Activated T-helper 2 cell treated with anti-CD3 and anti-CD28 coated beads, Interferon-gamma antibody, Interleukin-2, Interleukin-4, amounts not matched to agents 10 μg/mL and 5 μg/mL and 100 μg/mL, durations not matched to agents 14 hours and 24 hours and 36 hours (primary cell): ENCODE data around the gene KIAA0040. TPM values are rescaled to one million over a fixed set of nuclear protein-coding genes. Genes with fewer than 3 reads are reported as not detected.

Experiments used
- DNase-seq: peaks from one replicate; pipeline ENCODE4 v3.0.0; 2021; ENCODE audit warnings: low spot score
- H3K27ac Mint-ChIP-seq: one replicate; pipeline ENCODE4 v1.8.0; 2021; ENCODE audit warnings: mixed read lengths
- H3K27me3 Mint-ChIP-seq: one replicate; pipeline ENCODE4 v1.8.0; 2021; ENCODE audit warnings: low read depth, mixed read lengths
- H3K36me3 Mint-ChIP-seq: one replicate; pipeline ENCODE4 v1.8.0; 2021; ENCODE audit warnings: low read depth, mixed read lengths
- H3K4me1 Mint-ChIP-seq: one replicate; pipeline ENCODE4 v1.8.0; 2021; ENCODE audit warnings: low read depth, mixed read lengths
- H3K4me3 Mint-ChIP-seq: one replicate; pipeline ENCODE4 v1.8.0; 2021; ENCODE audit warnings: low read depth, mild to moderate bottlenecking, moderate library complexity, mixed read lengths
- H3K9me3 Mint-ChIP-seq: one replicate; pipeline ENCODE4 v1.8.0; 2021; ENCODE audit warnings: mixed read lengths
- intact Hi-C: fragments of 100-400 bp; cut with micrococcal nuclease; formaldehyde crosslinking; loops from one replicate; pipeline ENCODE4 v1.15.1; 2023
- total RNA-seq: library from RNA; stranded (reverse); gene quantifications from 2 replicates; pipeline ENCODE4 v1.2.3, GENCODE V29; 2022

Gene KIAA0040
- total RNA-seq, 1 donor from 2014 or later = 35.3 TPM

DNA sequence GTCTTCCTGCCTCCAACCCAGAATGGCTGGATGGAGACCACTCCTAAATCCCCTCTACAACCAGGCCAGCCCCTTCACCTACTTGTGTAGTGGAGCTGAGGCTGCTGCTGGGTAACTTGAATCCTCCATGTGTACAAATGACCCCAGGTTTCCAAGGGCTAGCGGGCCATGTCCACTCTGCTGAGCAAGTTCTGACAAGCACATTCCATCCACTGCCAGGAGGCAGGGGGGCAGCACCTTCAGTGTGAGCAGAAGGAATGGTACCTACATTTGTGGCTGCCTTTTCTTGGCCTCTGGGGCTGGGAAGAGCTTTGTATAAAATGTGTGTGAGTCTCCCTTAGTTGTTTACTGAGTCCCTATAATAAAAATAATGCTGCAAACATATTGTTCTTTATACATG is 14.5 kb downstream of the KIAA0040 start:
- Mint-ChIP-seq H3K27ac (no peak overlapping the region), H3K9me3 (no peaks in the 10 kb centered on the region), H3K27me3 (no peaks in the 10 kb centered on the region), H3K36me3 (peaks cover 86% of the 10 kb centered on the region), H3K4me3 (no peak overlapping the region), H3K4me1 (peaks cover 43% of the 10 kb centered on the region)
- intact Hi-C loops = no loop called here
- DNase-seq = no peak

- peaks cover 39% of the 10 kb centered on the region for H3K4me1 Mint-ChIP-seq
- H3K27me3 Mint-ChIP-seq = no peaks in the 10 kb centered on the region
- no peaks in the 10 kb centered on the region for H3K9me3 Mint-ChIP-seq
- intact Hi-C loops = no loop called here
- H3K36me3 Mint-ChIP-seq = peaks cover 85% of the 10 kb centered on the region
- H3K27ac Mint-ChIP-seq = no peak overlapping the region
- DNase-seq = no peak
- no peak overlapping the region for H3K4me3 Mint-ChIP-seq
Observed at GRCh38 chr1:175176246-175176645, 16.3 kb downstream of the KIAA0040 start.

GRCh38 chr1:175174309-175175102 is 18.1 kb downstream of the KIAA0040 start:
- Mint-ChIP-seq H3K36me3 (peaks cover 91% of the 10 kb centered on the region), H3K9me3 (no peaks in the 10 kb centered on the region), H3K27ac (peak overlapping the region; percentile 13), H3K4me1 (peaks cover 45% of the 10 kb centered on the region), H3K27me3 (no peaks in the 10 kb centered on the region), H3K4me3 (no peak overlapping the region)
- intact Hi-C loops = no loop called here
- DNase-seq = no peak

- no peak for DNase-seq
- peaks cover 91% of the 10 kb centered on the region for H3K36me3 Mint-ChIP-seq
- H3K9me3 Mint-ChIP-seq = no peaks in the 10 kb centered on the region
- H3K4me1 Mint-ChIP-seq = peaks cover 50% of the 10 kb centered on the region
- intact Hi-C loops = no loop called here
- H3K4me3 Mint-ChIP-seq = no peak overlapping the region
- no peak overlapping the region for H3K27ac Mint-ChIP-seq
- H3K27me3 Mint-ChIP-seq = no peaks in the 10 kb centered on the region
Observed at GRCh38 chr1:175173531-175173930, 19.0 kb downstream of the KIAA0040 start.

- Mint-ChIP-seq H3K36me3 (peaks cover 88% of the 10 kb centered on the region), H3K27ac (no peak overlapping the region), H3K9me3 (no peaks in the 10 kb centered on the region), H3K4me3 (no peak overlapping the region), H3K4me1 (peaks cover 54% of the 10 kb centered on the region), H3K27me3 (no peaks in the 10 kb centered on the region)
- intact Hi-C loops = no loop called here
- no peak for DNase-seq
Observed at GRCh38 chr1:175172503-175172902, 20.1 kb downstream of the KIAA0040 start.

DNA sequence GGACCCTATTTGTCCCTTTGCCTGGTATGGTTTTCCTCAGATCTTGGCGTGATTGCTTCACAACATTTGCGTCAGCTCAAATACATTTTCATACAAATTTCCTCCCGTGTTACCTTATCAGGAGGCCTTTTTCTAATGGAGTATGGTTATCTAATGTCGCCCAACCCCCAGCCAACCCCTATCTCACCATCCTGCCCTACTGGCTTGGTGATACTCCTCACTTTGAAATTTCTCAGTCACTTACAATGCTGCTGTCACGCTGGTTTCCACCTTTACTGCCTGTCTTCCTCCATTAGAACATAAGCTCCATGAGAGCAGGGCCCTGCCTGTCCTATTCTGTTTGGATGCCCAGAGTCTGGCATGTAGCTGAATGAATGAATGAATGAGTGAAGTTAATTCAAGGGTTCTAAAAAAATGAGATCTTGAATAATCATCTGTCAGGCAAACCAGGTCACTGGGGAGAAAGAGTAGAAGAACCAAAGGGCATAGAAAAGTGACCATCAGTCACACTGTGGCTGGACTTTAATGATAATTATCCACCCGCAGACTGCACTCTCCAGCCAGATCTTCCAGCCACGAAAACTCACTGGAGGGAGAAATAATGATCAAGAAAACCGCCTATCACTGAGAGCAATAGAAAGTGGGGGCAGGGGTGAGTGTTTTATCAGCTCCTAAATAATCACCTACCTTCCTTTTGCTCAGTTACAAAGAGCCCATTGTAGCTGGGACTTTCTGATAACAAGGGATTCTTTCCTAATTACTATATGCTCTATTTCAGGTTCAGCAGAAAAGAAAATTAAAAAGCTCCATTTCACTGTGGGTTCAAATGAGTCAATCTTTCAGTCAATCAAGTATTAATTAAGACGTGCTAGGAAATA is 21.3 kb downstream of the KIAA0040 start:
- Mint-ChIP-seq H3K27me3 (no peaks in the 10 kb centered on the region), H3K9me3 (no peaks in the 10 kb centered on the region), H3K4me3 (no peak overlapping the region), H3K4me1 (peaks cover 52% of the 10 kb centered on the region), H3K36me3 (peaks cover 85% of the 10 kb centered on the region), H3K27ac (peak overlapping the region; percentile 26)
- DNase-seq = no peak
- intact Hi-C loops = no loop called here

- no peak overlapping the region for H3K4me3 Mint-ChIP-seq
Observed at GRCh38 chr1:175169286-175170018, 23.1 kb downstream of the KIAA0040 start.

DNA sequence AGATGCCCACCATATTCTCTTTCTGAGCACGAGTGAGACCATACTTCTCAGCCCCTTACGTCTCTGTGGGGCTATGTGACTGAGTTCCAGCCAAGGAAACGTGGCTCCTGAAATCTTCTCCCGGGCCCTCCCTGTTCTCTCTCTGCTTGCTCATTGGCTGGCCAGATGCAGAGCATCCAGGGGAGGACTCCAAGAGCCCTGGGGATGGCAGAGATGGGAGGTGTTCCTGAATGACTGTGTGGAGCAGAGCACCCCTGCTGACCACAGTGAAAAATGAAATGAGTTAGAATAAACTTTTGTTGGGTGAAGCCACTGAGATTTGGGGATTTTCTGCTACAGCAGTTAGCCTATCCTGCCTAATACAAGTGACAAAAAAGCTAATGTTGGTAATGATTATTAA is 23.8 kb downstream of the KIAA0040 start:
- H3K4me1 Mint-ChIP-seq = peaks cover 45% of the 10 kb centered on the region
- H3K27me3 Mint-ChIP-seq = no peaks in the 10 kb centered on the region
- no peak for DNase-seq
- intact Hi-C loops = loop anchor here (2.0 kb wide), 1 partner anchor 20 kb away; no protein-coding TSS in a partner anchor
- no peak overlapping the region for H3K27ac Mint-ChIP-seq
- no peaks in the 10 kb centered on the region for H3K9me3 Mint-ChIP-seq
- H3K36me3 Mint-ChIP-seq = peaks cover 79% of the 10 kb centered on the region
- no peak overlapping the region for H3K4me3 Mint-ChIP-seq

More at GRCh38 chr1:175169286-175170018, 23.1 kb downstream of the KIAA0040 start:
- DNase-seq = no peak
- intact Hi-C loops = loop anchor here (2.0 kb wide), 1 partner anchor 19 kb away; no protein-coding TSS in a partner anchor
- Mint-ChIP-seq H3K4me1 (peaks cover 50% of the 10 kb centered on the region), H3K9me3 (no peaks in the 10 kb centered on the region), H3K36me3 (peaks cover 81% of the 10 kb centered on the region), H3K27me3 (no peaks in the 10 kb centered on the region), H3K27ac (peak overlapping the region; percentile 39)

DNA sequence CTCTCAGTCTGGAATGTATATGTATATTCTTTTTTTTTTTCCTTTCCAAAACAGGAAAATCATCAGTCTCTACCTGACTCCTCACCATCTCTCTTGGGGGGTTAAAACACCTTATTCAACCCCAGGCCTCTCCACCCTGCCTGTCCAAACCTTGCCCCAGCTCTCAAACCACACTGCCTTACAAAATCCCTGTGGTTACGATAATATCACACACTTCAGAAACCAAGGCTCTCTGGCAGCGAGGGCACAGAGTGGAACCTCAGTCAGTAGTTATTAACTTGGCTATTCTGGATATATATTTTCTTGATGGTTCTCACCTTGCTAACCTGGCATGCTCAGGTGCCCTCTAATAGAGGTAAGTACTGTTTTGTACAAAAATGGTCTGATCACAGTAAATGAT is 24.7 kb downstream of the KIAA0040 start:
- peak overlapping the region; percentile 3 for H3K27ac Mint-ChIP-seq
- no peaks in the 10 kb centered on the region for H3K27me3 Mint-ChIP-seq
- DNase-seq = no peak
- H3K36me3 Mint-ChIP-seq = peaks cover 80% of the 10 kb centered on the region
- intact Hi-C loops = loop anchor here (2.0 kb wide), 1 partner anchor 21 kb away; no protein-coding TSS in a partner anchor
- no peak overlapping the region for H3K4me3 Mint-ChIP-seq
- H3K9me3 Mint-ChIP-seq = no peaks in the 10 kb centered on the region
- peaks cover 42% of the 10 kb centered on the region for H3K4me1 Mint-ChIP-seq

- no peak for DNase-seq
- Mint-ChIP-seq H3K27me3 (no peaks in the 10 kb centered on the region), H3K4me1 (peaks cover 40% of the 10 kb centered on the region), H3K27ac (peak overlapping the region; percentile 3), H3K9me3 (no peaks in the 10 kb centered on the region), H3K4me3 (no peak overlapping the region), H3K36me3 (peaks cover 73% of the 10 kb centered on the region)
- intact Hi-C loops = no loop called here
Observed at GRCh38 chr1:175166746-175167145, 25.8 kb downstream of the KIAA0040 start.

DNA sequence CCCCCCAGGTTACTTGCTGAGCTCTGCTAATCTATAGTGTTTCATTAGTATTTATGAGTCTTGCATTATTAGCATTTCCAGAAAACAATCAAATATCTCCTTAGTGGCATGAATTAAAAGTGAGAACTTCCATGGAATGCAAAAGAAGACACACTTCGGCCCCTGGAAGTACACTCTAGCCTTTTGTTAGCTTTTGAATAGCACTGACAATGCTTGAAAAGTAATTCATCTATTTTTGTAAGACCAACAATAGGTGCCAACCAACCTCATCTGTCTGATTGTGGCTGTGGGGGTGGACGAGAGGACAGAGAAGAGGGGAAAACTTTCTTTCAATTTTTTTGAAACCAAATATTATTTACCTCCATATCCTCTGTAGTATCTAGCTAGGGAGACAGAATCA is 27.8 kb downstream of the KIAA0040 start:
- Mint-ChIP-seq H3K4me1 (peaks cover 30% of the 10 kb centered on the region), H3K27me3 (no peaks in the 10 kb centered on the region), H3K4me3 (no peak overlapping the region), H3K9me3 (no peaks in the 10 kb centered on the region), H3K27ac (no peak overlapping the region), H3K36me3 (peaks cover 75% of the 10 kb centered on the region)
- DNase-seq = no peak
- intact Hi-C loops = no loop called here

DNA sequence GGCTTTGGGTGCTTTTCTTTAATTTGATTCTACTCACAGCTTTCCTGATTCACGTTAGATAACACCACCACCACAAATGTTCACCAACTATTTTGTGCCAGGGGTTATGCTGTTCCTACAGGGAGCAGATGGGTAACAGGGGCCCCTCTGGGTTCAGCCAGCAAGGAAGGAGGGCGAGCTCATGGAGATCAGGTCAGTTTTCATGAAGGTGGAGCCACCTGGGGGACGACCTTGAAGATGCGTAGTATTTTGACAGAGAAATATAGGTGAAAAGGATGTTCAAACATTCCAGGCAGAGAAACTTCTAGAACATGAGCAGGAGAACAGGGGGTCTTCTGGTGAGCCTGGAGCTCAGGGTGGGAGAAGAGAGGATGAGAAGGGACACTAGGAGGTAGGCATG is 28.9 kb downstream of the KIAA0040 start:
- DNase-seq = no peak
- Mint-ChIP-seq H3K36me3 (peaks cover 72% of the 10 kb centered on the region), H3K4me1 (peaks cover 20% of the 10 kb centered on the region), H3K9me3 (no peaks in the 10 kb centered on the region), H3K27me3 (no peaks in the 10 kb centered on the region), H3K4me3 (no peak overlapping the region), H3K27ac (no peak overlapping the region)
- intact Hi-C loops = no loop called here
